HG02970 (cell line): ENCODE results near the gene CCDC188.
A peak's percentile ranks its signal among the peaks of the same experiment; 100 is the strongest.

Experiments
- ATAC-seq: cut with Tn5 transposase; IDR thresholded peaks from one replicate; pipeline ENCODE4 v1.9.1; 2021; ENCODE audit warnings: mild to moderate bottlenecking, moderate library complexity, moderate number of reproducible peaks; ENCODE audit not compliant: unreplicated experiment, low FRiP score

The CCDC188 gene

GRCh38 chr22:20137113-20137512 lies 13.7 kb downstream of the CCDC188 start:
- no peak for ATAC-seq

GRCh38 chr22:20136603-20136873 lies 14.3 kb downstream of the CCDC188 start:
- ATAC-seq = no peak

GRCh38 chr22:20135806-20136602 lies 14.9 kb downstream of the CCDC188 start:
- ATAC-seq = no peak

GRCh38 chr22:20135265-20135664 lies 15.6 kb downstream of the CCDC188 start:
- no peak for ATAC-seq

GRCh38 chr22:20133930-20134549 lies 16.8 kb downstream of the CCDC188 start:
- ATAC-seq = no peak

- no peak for ATAC-seq
These were observed 18.1 kb downstream of the CCDC188 start for GRCh38 chr22:20132686-20133246.

- no peak for ATAC-seq
These were observed 18.8 kb downstream of the CCDC188 start for GRCh38 chr22:20131859-20132685.

- ATAC-seq = peak; percentile 28
These were observed 19.3 kb downstream of the CCDC188 start, which contains the start of gene ZDHHC8 for GRCh38 chr22:20131597-20131858. Gene ZDHHC8 (plus strand): TSS chr22:20131804. CDS start chr22:20131948, 144 bp downstream.

- peak; percentile 38 for ATAC-seq
These were observed 19.9 kb downstream of the CCDC188 start for GRCh38 chr22:20130731-20131596.

GRCh38 chr22:20130319-20130718 lies 20.5 kb downstream of the CCDC188 start:
- no peak for ATAC-seq

GRCh38 chr22:20129747-20130014 lies 21.2 kb downstream of the CCDC188 start:
- ATAC-seq = no peak

- no peak for ATAC-seq
These were observed 21.7 kb downstream of the CCDC188 start for GRCh38 chr22:20128902-20129746.

- no peak for ATAC-seq
These were observed 22.3 kb downstream of the CCDC188 start for GRCh38 chr22:20128619-20128901.

GRCh38 chr22:20127869-20128618 lies 22.8 kb downstream of the CCDC188 start:
- no peak for ATAC-seq

- ATAC-seq = no peak
These were observed 23.5 kb downstream of the CCDC188 start for GRCh38 chr22:20127318-20127868.

GRCh38 chr22:20126284-20127029 lies 24.4 kb downstream of the CCDC188 start:
- no peak for ATAC-seq

- no peak for ATAC-seq
These were observed 25.4 kb downstream of the CCDC188 start for GRCh38 chr22:20125201-20126174.
